Esophagus muscularis mucosa (tissue), 4 donors: ENCODE results near the gene PSMD12.

Source experiments
- EP300 ChIP-seq: sonication (generic); formaldehyde crosslinking; IDR thresholded peaks from one replicate; pipeline ENCODE4 v1.6.1; 2017; ENCODE audit warnings: antibody characterized with exemption
- POLR2A ChIP-seq: fragments of 450-650 bp; IDR thresholded peaks from one replicate; pipeline ENCODE4 v1.6.1; 2017; ENCODE audit warnings: antibody characterized with exemption, moderate library complexity, mild to moderate bottlenecking, low read depth
- POLR2AphosphoS5 ChIP-seq, 2 donors: sonication (generic); formaldehyde crosslinking; IDR thresholded peaks; one replicate each; pipeline ENCODE4 v1.6.1; 2017; ENCODE audit warnings: antibody characterized with exemption in 2 of 2
- TF ChIP-seq, protein P1 (sequence below), 3 experiments: fragments of 200-600 bp in 2 of 3; fragments of 450-650 bp in 1 of 3; sonication (generic) in 2 of 3; IDR thresholded peaks; one replicate each; pipeline ENCODE4 v1.5.1; 2017 to 2019; ENCODE audit warnings: antibody characterized with exemption in 3 of 3, mild to moderate bottlenecking in 2 of 3, moderate library complexity in 1 of 3

- TF ChIP-seq POLR2A (no peak), EP300 (no peak), POLR2AphosphoS5 (IDR thresholded peaks at IDR 0.05) (no peak)
- TF ChIP-seq, protein P1, sequence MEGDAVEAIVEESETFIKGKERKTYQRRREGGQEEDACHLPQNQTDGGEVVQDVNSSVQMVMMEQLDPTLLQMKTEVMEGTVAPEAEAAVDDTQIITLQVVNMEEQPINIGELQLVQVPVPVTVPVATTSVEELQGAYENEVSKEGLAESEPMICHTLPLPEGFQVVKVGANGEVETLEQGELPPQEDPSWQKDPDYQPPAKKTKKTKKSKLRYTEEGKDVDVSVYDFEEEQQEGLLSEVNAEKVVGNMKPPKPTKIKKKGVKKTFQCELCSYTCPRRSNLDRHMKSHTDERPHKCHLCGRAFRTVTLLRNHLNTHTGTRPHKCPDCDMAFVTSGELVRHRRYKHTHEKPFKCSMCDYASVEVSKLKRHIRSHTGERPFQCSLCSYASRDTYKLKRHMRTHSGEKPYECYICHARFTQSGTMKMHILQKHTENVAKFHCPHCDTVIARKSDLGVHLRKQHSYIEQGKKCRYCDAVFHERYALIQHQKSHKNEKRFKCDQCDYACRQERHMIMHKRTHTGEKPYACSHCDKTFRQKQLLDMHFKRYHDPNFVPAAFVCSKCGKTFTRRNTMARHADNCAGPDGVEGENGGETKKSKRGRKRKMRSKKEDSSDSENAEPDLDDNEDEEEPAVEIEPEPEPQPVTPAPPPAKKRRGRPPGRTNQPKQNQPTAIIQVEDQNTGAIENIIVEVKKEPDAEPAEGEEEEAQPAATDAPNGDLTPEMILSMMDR (IDR thresholded peaks at IDR 0.05), result no peak
Observed at GRCh38 chr17:67393809-67394397, 27.5 kb upstream of the PSMD12 start.
